ENCODE results near the gene TMEM243. TPM values are rescaled to one million over a fixed set of nuclear protein-coding genes. Genes with fewer than 3 reads are reported as not detected.
A peak's percentile ranks its signal among the peaks of the same experiment; 100 is the strongest.

The TMEM243 gene
- total RNA-seq, 6 donors from 2014 or later = 75.9 to 178 (median 99.1) TPM

DNA sequence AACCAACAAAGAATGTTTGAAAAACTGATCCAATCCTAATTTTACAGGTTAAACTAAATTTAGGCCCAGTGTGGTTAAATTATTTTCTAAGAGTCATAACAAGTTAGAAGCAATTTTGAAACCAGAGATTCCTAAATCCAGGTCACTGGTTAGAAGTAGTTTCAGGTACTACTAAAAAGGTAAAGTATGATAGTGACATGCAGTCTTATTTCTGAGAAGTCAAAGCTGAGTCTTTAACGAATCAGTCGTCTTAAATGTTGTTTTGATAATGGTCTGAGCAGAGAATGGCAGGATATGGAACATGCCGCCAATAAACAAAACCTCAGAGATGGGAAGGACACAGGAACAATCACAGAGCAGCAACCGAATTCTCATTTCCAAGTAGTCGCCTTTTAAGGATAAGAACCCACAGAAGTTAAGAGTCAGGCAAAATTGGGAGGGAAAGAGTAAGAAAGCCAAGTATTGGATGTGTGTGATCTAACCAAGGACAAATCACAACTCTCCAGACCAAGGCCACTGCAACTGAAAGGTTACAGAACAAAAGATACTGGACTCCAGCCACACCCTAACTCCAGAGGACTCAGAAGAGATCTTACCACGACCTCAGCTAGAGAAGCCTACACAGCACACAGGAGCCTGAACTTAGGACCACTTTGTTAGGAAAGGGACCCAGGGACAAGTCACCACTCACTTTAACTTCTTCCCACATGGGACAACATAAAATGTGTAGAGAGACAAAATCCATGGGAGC is 19.7 kb downstream of the TMEM243 start:
- peaks cover under 1 to 5% (median 5%) of the 10 kb centered on the region in 4 donors for H3K9me3 ChIP-seq
- DNase-seq (no peak), ATAC-seq (ENCODE audit: low FRiP score in 2 of 2) (no peak)
- H3K36me3 ChIP-seq = peaks cover 9 to 38% (median 19%) of the 10 kb centered on the region in 4 donors
- WGBS, 2 donors = 69 to 71% methylated on average over 6 of the region's 6 CpGs
- TF ChIP-seq POLR2A (IDR thresholded peaks at IDR 0.05) = no peak
- no peak for TF ChIP-seq EP300 (IDR thresholded peaks at IDR 0.05)
- TF ChIP-seq, protein P1, sequence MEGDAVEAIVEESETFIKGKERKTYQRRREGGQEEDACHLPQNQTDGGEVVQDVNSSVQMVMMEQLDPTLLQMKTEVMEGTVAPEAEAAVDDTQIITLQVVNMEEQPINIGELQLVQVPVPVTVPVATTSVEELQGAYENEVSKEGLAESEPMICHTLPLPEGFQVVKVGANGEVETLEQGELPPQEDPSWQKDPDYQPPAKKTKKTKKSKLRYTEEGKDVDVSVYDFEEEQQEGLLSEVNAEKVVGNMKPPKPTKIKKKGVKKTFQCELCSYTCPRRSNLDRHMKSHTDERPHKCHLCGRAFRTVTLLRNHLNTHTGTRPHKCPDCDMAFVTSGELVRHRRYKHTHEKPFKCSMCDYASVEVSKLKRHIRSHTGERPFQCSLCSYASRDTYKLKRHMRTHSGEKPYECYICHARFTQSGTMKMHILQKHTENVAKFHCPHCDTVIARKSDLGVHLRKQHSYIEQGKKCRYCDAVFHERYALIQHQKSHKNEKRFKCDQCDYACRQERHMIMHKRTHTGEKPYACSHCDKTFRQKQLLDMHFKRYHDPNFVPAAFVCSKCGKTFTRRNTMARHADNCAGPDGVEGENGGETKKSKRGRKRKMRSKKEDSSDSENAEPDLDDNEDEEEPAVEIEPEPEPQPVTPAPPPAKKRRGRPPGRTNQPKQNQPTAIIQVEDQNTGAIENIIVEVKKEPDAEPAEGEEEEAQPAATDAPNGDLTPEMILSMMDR (IDR thresholded peaks at IDR 0.05) = no peak
- TF ChIP-seq POLR2AphosphoS5 (IDR thresholded peaks at IDR 0.05) = no peak
- H3K4me3 ChIP-seq = no peak overlapping the region
- H3K4me1 ChIP-seq = peaks cover 12 to 38% (median 22%) of the 10 kb centered on the region in 4 donors
- H3K27ac ChIP-seq = peak overlapping the region; percentile 26 to 74 (median 51)
- no peaks in the 10 kb centered on the region for H3K27me3 ChIP-seq

DNA sequence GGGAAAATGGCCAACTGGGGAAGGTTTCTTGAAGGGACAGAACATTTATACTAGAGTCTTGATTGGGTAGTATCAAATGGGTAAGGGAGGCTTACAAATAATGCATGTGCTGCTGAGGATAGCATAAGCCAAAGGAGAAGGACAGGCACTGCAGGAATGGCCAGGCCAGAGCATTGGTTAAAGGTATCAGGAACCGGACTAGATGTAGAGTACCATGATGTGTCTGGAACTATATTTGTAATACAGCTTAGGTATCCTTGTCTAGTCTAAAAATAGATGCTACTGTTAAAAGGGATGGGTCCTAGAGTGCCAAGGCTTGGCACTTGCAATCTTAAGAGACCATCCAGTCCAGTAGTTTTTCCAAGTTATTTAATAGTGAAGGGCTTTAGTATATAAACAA is 20.3 kb downstream of the TMEM243 start:
- 92 to 94% methylated on average over 1 of the region's 1 CpG for WGBS, 2 donors
- H3K27ac ChIP-seq = peak overlapping the region; percentile 1 to 74 (median 46)

DNA sequence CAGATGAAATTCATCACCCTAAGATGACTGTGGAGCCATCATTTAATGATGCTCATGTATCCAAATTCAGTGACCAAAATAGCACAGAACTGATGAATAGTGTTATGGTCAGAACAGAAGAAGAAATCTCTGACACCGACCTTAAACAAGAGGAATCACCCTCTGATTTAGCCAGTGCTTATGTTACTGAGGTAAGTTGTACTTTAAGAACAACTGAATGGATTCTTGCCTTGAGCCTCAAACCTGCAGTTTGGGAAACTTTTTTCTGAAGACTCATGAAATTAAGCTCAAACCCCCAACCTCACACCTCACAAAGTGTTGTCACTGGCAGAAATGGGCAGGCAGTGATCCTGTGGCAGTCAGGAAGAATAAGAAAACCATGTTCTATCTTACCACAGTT is 25.6 kb downstream of the TMEM243 start:
- Histone ChIP-seq H3K9me3 (no peaks in the 10 kb centered on the region), H3K27me3 (no peaks in the 10 kb centered on the region), H3K36me3 (peaks cover 13 to 97% (median 53%) of the 10 kb centered on the region in 4 donors), H3K27ac (peak overlapping the region in 1 of 4 donors; percentile 5), H3K4me3 (no peak overlapping the region), H3K4me1 (peaks cover 2 to 5% (median 4%) of the 10 kb centered on the region in 4 donors)
- no peak for ATAC-seq (ENCODE audit: low FRiP score in 2 of 2)
- WGBS, 2 donors = 82 to 93% methylated on average over 1 of the region's 1 CpG
- DNase-seq = no peak
- TF ChIP-seq POLR2AphosphoS5 (IDR thresholded peaks at IDR 0.05) (no peak), POLR2A (IDR thresholded peaks at IDR 0.05) (no peak), EP300 (IDR thresholded peaks at IDR 0.05) (no peak)
- TF ChIP-seq, protein P1 (IDR thresholded peaks at IDR 0.05) = no peak

More for the DNA sequence above, 20.3 kb downstream of the TMEM243 start:
- DNase-seq = no peak
- Histone ChIP-seq H3K4me1 (peaks cover 12 to 38% (median 22%) of the 10 kb centered on the region in 4 donors), H3K4me3 (no peak overlapping the region), H3K9me3 (no peaks in the 10 kb centered on the region), H3K27me3 (no peaks in the 10 kb centered on the region), H3K36me3 (peaks cover 13 to 44% (median 23%) of the 10 kb centered on the region in 4 donors)
- no peak for ATAC-seq (ENCODE audit: low FRiP score in 2 of 2)
- TF ChIP-seq, protein P1 (IDR thresholded peaks at IDR 0.05) = no peak
- TF ChIP-seq POLR2AphosphoS5 (IDR thresholded peaks at IDR 0.05) = no peak
- no peak for TF ChIP-seq POLR2A (IDR thresholded peaks at IDR 0.05)
- TF ChIP-seq EP300 (IDR thresholded peaks at IDR 0.05) = no peak

DNA sequence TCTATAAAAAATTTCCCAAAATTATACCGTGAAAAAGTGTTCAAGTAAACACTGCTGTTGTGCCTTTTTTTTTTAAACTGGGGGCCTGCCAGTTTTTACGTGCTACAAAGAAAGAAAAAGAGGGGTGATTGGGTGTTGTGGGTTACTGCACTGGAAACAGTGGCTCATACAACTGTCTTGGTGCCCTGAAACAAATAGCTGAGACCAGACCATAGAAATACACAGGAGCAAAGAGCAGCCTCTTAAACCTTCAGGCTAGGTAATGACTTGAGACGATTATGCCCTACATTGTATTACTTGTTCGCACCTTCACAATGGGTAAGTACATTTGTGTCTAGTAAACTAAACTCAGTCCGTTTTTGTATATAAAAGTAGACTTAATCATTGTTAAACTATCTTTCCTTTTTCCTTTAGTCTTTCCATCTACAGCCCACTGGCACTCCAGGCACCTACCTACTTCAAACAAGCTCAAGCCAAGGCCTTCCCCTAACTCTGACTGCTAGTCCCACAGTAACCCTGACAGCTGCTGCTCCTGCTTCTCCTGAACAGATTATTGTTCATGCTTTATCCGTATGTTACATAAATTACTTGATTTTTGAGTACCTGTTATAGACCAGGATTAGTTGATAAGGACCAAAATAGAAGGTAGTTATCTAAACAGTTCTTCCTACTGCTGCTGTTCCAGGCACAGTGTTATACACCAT is 26.6 kb downstream of the TMEM243 start:
- Histone ChIP-seq H3K4me3 (no peak overlapping the region), H3K36me3 (peaks cover 13 to 100% (median 55%) of the 10 kb centered on the region in 4 donors), H3K9me3 (no peaks in the 10 kb centered on the region), H3K27me3 (no peaks in the 10 kb centered on the region), H3K4me1 (no peaks in the 10 kb centered on the region), H3K27ac (peak overlapping the region in 2 of 4 donors; percentile 16 to 49)
- DNase-seq (no peak), ATAC-seq (ENCODE audit: low FRiP score in 2 of 2) (no peak)
- WGBS, 2 donors = 54 to 62% methylated on average over 6 of the region's 6 CpGs
- TF ChIP-seq, protein P1 (IDR thresholded peaks at IDR 0.05) = no peak
- TF ChIP-seq POLR2AphosphoS5 (IDR thresholded peaks at IDR 0.05) (no peak), POLR2A (IDR thresholded peaks at IDR 0.05) (no peak), EP300 (IDR thresholded peaks at IDR 0.05) (no peak)

Measured in upper lobe of left lung (tissue), 6 donors.